Middle frontal gyrus (tissue), 1 donor: ENCODE results near the gene CRAMP1.
"Not testable (repeated sequence)": the region's sequence is repeated elsewhere in the genome, so short reads cannot be mapped to it uniquely, and the experiment has no call there.

Experiments used
- DNase-seq: peaks from one replicate; pipeline ENCODE4 v3.0.0-alpha.2; 2015; ENCODE audit warnings: low spot score; ENCODE audit errors: extremely low spot score

CRAMP1 gene

GRCh38 chr16:1708768-1709180 lies 96.6 kb downstream of the CRAMP1 start:
- no peak for DNase-seq

DNA sequence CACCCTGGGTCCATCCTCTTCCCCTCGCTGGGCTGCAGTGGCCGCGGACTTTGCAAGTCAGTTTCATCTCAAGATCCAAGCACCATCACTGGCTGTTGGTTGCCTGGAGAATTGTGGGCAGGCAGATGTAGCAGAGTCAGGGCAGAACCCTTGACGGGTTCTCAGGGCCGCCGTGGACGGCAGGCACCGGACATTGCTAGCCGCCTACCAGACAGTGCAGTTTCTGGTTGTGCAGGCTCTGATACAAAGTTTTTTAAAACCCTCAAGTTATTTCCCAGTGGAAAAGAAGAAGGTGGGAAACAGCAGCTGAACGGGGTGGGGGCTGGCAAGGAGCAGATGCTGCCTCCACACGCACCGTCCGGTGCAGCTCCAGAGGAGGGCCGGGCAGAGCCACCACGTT lies 97.2 kb downstream of the CRAMP1 start:
- DNase-seq: no peak

- no peak for DNase-seq
Observed at GRCh38 chr16:1710811-1711507, 98.8 kb downstream of the CRAMP1 start.

GRCh38 chr16:1712791-1713261 lies 100.7 kb downstream of the CRAMP1 start:
- DNase-seq: no peak

- no peak for DNase-seq
Observed at GRCh38 chr16:1713331-1713730, 101.2 kb downstream of the CRAMP1 start.

- DNase-seq: no peak
Observed at GRCh38 chr16:1713933-1714332, 101.8 kb downstream of the CRAMP1 start.

GRCh38 chr16:1715220-1715619 lies 103.1 kb downstream of the CRAMP1 start:
- no peak for DNase-seq

DNA sequence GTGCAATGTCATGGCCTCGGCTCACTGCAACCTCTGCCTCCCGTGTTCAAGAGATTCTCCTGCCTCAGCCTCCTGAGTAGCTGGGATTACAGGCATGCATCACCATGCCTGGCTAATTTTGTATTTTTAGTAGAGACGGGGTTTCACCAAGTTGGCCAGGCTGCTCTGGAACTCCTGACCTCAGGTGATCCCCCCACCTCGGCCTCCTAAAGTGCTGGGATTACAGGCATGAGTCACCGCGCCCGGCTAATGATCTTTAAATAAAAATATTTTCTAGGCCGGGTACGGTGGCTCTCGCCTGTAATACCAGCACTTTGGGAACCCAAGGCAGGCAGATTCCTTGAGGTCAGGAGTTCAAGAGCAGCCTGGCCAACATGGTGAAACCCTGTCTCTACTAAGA lies 106.1 kb downstream of the CRAMP1 start:
- not testable (repeated sequence) for DNase-seq

DNA sequence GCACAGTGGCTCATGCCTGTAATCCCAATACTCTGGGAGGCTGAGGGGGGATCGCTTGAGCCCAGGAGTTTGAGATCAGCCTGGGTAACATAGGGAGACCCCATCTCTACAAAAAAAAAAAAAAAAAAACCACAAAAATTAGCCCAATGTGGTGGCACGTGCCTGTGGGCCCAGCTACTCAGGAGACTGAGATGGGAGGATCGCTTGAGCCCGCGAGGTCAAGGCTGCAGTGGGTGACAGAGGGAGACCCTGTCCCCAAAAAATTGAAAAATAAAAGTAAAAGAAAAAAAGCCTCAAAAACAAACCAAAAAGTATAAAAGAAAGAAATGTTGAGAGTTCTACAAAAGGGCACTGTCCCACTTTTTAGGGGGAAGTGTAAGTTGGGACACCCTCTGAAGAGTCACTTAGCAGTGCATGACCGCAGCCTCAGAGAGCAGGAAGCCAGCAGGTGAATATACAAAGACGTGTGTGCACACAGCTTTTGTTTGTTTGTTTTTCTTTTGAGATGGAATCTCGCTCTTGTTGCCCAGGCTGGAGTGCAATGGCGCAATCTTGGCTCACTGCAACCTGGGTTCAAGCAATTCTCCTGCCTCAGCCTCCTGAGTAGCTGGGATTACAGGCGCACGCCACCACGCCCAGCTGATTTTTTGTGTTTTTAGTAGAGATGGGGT lies 107.5 kb downstream of the CRAMP1 start:
- not testable (repeated sequence) for DNase-seq

DNA sequence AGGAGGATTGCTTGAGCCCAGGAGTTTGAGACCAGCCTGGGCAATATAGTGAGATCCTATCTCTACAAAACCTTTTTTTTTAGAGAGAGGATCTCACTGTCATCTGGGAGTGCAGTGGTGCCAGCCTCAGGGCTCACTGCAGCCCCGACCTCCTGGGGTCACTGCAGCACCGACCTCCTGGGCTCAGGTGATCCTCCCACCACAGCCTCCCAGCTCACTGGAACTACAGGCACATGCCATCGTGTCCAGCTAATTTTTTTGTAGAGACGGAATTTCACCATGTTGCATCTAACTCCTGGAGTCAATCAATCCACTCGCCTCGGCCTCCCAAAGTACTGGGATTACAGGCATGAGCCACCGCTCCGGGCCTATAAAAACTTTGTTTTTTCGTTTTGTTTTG lies 109.2 kb downstream of the CRAMP1 start:
- DNase-seq: no peak

DNA sequence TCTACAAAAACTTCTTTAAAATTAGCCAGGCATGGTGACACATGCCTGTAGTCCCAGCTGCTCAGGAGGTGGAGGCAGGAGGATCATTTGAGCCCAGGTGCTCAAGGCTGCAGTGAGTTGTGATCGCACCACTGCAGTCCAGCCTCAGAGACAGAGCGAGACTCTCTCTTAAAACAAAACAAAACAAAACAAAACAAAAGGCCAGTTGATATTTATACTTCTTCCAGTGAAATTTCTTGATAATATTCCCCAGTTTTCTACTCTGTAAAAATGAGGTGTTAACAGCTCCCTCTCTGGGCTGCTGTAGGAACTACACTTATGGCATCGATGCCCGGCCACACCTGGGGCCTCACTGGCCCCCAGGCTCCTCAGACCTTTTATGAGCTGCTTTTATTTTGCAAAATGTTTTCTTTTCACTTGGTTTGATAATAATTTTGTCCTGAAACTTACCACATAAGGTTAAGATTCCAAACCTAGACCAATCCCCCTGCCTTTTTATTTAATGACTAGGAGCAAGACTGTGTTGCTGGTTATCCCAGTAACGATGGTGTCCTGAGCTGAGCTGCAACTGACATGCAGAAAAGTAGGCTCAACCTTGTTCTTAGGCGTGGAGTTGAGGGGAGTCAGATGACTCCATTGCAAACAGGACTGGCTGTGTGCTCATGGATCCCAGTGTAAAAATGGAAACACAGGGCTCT lies 111.4 kb downstream of the CRAMP1 start:
- DNase-seq: no peak

DNA sequence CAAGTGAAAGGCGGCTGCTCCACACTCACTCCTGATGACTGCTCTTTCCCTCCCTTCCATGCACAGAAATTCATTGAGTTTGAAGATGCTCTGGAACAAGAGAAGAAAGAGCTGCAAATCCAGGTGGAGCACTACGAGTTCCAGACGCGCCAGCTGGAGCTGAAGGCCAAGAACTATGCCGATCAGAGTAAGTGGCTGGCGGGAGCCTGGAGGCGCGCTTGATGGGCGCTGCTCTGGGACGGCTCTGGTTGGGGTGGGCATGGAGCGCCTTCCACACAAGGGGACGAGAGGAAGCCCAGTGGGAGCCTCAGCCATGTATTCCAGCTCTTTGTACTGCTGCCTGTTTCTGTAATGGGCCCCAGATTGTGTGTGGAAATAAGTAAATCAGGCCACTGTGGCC lies 112.3 kb downstream of the CRAMP1 start:
- DNase-seq: no peak

GRCh38 chr16:1726661-1727502 lies 114.7 kb downstream of the CRAMP1 start:
- no peak for DNase-seq
